ENCODE measurements around the gene OR8G5.

The OR8G5 gene

DNA sequence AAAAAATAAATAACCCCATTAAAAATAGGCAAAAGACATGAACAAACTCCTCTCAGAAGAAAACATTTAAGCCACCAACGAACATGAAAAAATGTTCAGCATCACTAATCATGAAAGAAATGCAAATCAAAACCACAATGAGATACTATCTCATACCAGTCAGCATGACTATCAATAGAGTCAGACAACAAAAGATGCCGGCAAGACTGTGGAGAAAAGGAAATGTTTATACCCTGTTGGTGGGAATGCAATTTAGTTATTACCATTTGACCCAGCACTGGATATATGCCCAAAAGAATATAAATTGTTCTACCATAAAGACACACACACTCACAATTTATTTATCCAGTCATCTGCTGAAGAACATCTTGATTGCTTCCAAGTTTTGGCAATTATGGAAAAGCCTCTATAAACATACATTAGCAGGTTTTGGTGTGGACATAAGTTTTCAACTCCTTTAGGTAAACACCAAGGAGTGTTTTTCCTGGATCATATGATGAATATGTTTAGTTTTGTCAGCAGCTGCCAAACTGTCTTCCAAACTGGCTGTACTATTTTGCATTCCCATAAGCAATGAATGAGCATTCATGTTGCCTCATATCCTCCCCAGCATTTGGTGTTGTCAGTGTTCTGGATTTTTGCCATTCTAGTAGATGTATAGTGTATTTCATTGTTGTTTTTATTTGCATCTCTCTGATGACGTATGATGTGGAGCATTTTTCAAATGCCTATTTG is 29.6 kb downstream of the OR8G5 start:
- no peak for DNase-seq (ENCODE audit: low read depth in 3 of 3)

DNA sequence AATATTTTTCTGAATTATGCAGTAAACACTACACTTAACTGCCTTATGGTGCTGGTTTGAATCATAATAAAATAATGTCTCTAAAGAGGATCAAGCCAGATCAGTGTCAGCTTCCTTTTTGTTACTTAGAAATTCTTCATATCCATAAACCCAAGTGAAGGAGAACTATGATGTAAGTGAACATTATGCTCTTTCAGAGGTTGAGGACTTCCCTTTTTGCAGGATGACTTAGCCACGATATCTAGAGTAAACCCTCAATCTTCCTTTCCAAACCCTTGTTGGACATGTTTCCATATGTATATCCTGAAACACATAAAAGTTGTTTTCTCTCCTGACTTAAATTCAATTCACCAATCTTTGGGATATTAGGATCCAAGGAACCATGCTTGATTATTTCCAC is 38.5 kb downstream of the OR8G5 start:
- DNase-seq (ENCODE audit: low read depth in 3 of 3), result no peak

DNA sequence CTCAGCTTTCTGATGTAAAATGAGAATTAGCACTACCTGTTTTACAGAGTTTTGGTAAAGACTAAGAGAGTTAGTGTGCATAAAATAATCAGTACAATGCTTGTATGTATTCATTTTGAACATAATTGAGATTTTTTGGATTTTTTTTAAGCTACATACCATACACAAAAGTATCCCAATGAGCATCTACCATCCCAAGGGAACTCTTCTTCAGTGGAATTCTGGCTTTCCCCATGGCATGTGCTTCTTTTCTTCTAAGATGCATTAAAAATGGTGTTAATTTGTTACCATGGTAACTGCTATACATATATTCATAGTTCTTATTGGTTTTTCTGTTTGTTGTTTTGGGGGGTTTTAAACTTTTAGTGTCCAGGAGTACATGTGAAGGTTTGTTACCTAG is 39.8 kb downstream of the OR8G5 start:
- DNase-seq (ENCODE audit: low read depth in 3 of 3), result no peak

DNA sequence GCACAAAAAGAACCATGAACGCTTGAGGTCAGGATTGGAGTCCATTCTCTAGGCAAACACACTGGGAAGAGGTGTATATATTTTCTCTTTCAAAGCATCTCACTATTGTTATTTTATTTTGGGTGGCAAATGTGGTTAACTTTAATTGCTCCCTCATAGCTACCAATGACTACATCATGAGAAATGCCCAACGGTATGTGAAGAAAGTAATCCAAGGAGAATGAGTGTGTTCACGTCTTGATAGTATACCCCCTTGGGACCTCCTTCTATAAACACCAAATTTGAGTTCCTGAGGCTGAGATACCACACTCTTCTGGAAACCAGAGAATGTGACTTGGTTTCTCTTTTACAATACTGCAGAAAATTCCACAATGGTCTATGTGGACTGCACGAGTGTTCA is 41.7 kb downstream of the OR8G5 start:
- DNase-seq (ENCODE audit: low read depth in 3 of 3), result no peak

- no peak for DNase-seq (ENCODE audit: low read depth in 3 of 3)
These were observed 45.4 kb downstream of the OR8G5 start for GRCh38 chr11:124301548-124301947.

DNA sequence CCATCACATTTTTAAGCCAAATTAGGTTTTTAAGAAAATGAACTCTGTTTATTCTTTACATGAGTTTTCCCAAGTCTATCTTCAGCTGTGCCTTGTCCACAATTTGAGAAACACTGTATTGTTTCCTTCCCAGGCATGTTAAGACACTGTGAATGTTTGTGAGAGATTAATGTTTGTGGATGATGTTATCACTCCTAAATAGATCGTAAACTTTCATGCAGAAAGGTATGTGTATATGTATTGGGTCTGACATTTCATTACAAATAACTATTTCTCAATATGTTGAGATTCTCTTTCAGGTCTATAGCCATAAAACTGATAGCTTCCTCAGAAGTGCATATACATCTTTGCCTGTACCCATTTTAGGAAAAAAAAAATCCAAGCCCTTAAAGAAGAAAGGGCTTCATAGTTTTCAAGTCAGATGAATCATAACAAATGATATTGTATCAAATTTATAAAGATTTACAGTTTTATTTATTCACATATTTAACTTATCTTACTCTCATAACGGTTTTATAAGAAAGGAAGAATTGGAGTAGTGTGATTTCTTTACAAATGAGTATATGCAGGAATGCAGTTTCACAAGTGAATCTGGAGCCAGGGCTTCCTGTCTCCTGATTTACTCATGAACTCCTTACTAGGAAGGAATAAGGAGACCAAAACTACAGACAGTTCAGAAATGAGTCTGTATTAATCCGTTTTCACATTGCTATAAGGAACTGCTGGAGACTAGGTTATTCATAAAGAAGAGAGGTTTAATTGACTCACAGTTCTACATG is 46.4 kb downstream of the OR8G5 start:
- no peak for DNase-seq (ENCODE audit: low read depth in 3 of 3)

- DNase-seq (ENCODE audit: low read depth in 3 of 3), result no peak
These were observed 50.9 kb downstream of the OR8G5 start for GRCh38 chr11:124307093-124307492.

GRCh38 chr11:124310721-124311120 is 54.5 kb downstream of the OR8G5 start:
- DNase-seq (ENCODE audit: low read depth in 3 of 3), result no peak

DNA sequence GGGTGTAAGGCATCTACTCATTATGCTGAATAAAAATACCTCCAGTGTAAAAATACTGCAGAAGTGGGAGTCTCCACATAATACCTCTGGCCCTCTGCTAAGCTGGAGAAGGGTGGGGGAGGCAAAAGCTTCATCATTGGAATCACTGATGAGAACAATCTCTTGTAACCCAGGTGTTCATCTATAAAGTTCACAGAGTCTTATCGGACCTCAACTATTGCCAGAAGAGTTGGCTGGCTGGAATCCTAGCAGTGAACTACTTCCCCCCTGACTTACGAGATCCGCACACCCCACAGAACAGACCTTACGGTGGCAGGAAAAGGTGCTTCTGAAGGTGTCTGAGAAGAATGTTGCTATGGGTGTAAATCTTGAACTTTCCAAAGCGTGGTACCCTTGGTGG is 55.1 kb downstream of the OR8G5 start:
- no peak for DNase-seq (ENCODE audit: low read depth in 3 of 3)

GRCh38 chr11:124311670-124312069 is 55.5 kb downstream of the OR8G5 start:
- no peak for DNase-seq (ENCODE audit: low read depth in 3 of 3)

- no peak for DNase-seq (ENCODE audit: low read depth in 3 of 3)
These were observed 57.0 kb downstream of the OR8G5 start for GRCh38 chr11:124313131-124313530.

DNA sequence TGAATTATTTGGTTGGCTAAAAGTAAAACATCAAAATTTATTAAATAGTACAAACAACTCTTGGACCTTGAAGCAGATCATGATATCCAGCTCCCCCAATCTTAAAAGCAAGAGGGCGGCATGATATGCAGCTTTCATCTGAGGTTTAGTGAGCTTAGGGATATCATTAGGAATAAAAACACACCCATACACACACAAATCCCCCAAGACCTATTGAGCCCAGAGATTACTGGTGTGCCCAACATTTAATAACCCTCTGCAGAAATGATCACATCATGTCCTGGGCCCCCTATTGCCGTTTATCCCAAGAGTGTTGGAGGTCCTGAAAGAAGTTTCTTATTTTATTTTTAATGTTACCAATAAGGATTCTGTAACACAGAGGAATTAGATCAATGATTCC is 57.7 kb downstream of the OR8G5 start, which contains the start of gene OR8D1:
OR8D1 (minus strand) TSS at position 101 of the 400 bp plus-strand sequence. CDS start 3,183 bp downstream, outside the sequence.
- DNase-seq (ENCODE audit: low read depth in 3 of 3), result no peak

DNA sequence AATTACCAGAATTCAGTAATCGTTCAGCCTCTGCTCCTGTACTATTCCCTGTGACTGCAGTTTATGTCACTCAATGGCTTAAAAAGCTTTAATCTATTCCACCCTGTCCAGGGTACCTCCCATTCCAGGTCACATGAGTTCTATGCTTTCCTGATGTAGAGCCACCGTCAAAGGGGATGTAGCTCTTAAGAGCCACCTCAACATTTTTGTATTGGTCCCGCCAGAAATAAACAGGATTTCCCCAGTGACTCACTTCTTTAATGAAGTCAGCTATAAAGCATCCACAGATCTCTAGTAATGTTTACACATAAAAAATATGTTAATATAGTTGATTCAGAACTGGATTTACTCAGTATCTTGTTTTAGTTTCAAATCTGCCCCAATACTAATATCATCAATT is 58.9 kb downstream of the OR8G5 start:
- DNase-seq (ENCODE audit: low read depth in 3 of 3), result no peak

All from stimulated activated CD4-positive, alpha-beta T cell treated with anti-CD3 and anti-CD28 coated beads, TNF-alpha, amount 100 ng/mL, for 48 hours (primary cell).